ENCODE results near the gene COL5A1. TPM values are rescaled to one million over a fixed set of nuclear protein-coding genes. Genes with fewer than 3 reads are reported as not detected.

COL5A1 gene
- polyA plus RNA-seq, 3 donors = 0.01 TPM; not detected in 2

DNA sequence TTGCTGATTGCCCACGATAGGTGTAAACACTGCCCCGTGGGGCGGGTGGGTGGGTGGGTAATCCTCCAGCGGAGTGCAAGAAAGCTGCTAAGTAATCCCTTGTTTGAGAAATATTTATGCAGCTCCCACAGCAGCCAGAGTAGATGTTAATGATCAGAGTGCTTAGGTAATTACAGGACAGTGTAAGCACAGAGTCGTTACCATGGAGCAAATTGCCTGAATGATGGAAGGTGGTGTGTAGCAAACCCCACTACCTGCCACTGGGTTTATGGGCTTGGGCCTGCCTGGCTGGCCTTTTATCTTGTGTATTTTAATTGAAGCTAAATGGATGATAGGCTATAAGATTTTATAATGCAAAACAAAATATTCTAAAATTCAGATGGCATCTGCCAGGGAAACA is 110.0 kb downstream of the COL5A1 start:
- Histone ChIP-seq H3K27me3 (ENCODE audit: control insufficient read depth in 2 of 2, insufficient read depth in 2 of 2, low read length in 2 of 2) (no peaks in the 10 kb centered on the region), H3K79me2 (ENCODE audit: insufficient read depth, low read length) (no peaks in the 10 kb centered on the region), H3K36me3 (replicated peaks in 1 of 2; ENCODE audit: control insufficient read depth in 1 of 2, insufficient read depth in 2 of 2, low read length in 2 of 2) (no peaks in the 10 kb centered on the region), H2AFZ (ENCODE audit: insufficient read depth, low read depth, low read length, poor library complexity, severe bottlenecking) (no peak overlapping the region), H3K4me3 (replicated peaks in 1 of 3; ENCODE audit: low read depth in 2 of 3, low read length in 3 of 3) (no peak overlapping the region), H3K27ac (ENCODE audit: low read depth in 1 of 2, low read length in 2 of 2) (no peak overlapping the region), H3K4me1 (ENCODE audit: control insufficient read depth in 1 of 2, insufficient read depth in 2 of 2, low read length in 2 of 2) (no peaks in the 10 kb centered on the region), H3K9ac (ENCODE audit: insufficient read depth, low read length, poor library complexity, severe bottlenecking) (no peak overlapping the region), H3K9me3 (replicated peaks in 1 of 2; ENCODE audit: control insufficient read depth in 1 of 2, insufficient read depth in 1 of 2, low read length in 2 of 2) (peaks cover 11 to 17% of the 10 kb centered on the region in 2 donors), H4K20me1 (ENCODE audit: insufficient read depth, low read length) (no peaks in the 10 kb centered on the region), H3K4me2 (replicated peaks; ENCODE audit: extremely low read depth, low read length, poor library complexity, severe bottlenecking) (no peak overlapping the region)
- 80% methylated on average over 1 of the region's 5 CpGs for WGBS (ENCODE audit: insufficient coverage)
- intact Hi-C loops (cut with micrococcal nuclease) = no loop called here
- Mint-ChIP-seq H3K27ac (no peak overlapping the region), H3K4me1 (no peaks in the 10 kb centered on the region), H3K36me3 (no peaks in the 10 kb centered on the region), H3K27me3 (ENCODE audit: low read depth in 3 of 3) (peaks cover 0 to 8% (median 2%) of the 10 kb centered on the region in 3 donors), H3K9me3 (peaks cover 0 to 10% (median 7%) of the 10 kb centered on the region in 7 donors), H3K4me3 (no peak overlapping the region)
- no peak for TF ChIP-seq CTCF (IDR thresholded peaks at IDR 0.05)
- DNase-seq = no peak

DNA sequence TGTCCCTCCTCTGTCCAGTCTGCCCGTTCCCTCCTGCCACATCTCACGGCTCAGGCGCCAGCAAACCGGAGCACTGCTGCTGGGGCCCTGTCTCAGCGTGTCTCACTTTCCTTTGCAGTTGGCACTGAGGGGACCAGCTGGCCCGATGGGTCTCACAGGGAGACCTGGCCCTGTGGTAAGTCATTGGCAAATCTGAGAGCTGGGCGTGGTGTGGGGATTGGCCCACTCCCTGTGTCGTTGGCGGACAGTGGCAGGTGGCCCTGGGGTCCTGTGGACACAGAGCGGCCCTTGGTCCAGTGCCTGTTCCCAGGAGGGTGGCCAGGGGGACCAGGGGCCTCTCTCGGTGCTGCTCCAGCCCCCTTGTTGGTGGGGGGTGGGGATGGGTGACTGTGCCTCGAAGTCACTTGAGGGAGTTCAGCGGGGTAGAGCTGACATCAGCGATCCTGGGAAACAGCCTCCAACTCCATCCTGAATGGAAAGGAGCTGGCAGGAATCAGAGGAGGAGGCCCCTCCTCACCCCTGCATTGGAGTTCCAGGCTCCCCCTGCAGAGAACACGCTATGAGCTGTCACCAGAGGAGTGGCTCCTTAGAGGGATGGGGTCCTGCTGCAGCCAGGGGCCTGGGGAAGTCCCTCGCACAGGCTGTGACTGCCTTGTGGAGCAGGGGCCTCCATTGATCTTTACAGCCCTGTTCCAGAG is 111.0 kb downstream of the COL5A1 start:
- no peak overlapping the region for H3K9ac ChIP-seq (ENCODE audit: insufficient read depth, low read length, poor library complexity, severe bottlenecking)
- no peaks in the 10 kb centered on the region for H3K36me3 ChIP-seq (replicated peaks in 1 of 2; ENCODE audit: control insufficient read depth in 1 of 2, insufficient read depth in 2 of 2, low read length in 2 of 2)
- H3K27ac Mint-ChIP-seq = no peak overlapping the region
- H3K4me3 ChIP-seq (replicated peaks in 1 of 3; ENCODE audit: low read depth in 2 of 3, low read length in 3 of 3) = no peak overlapping the region
- peaks cover 0 to 5% (median 3%) of the 10 kb centered on the region in 7 donors for H3K9me3 Mint-ChIP-seq
- H3K27ac ChIP-seq (ENCODE audit: low read depth in 1 of 2, low read length in 2 of 2) = no peak overlapping the region
- no peak overlapping the region for H3K4me2 ChIP-seq (replicated peaks; ENCODE audit: extremely low read depth, low read length, poor library complexity, severe bottlenecking)
- no peak for DNase-seq
- no peaks in the 10 kb centered on the region for H3K4me1 ChIP-seq (ENCODE audit: control insufficient read depth in 1 of 2, insufficient read depth in 2 of 2, low read length in 2 of 2)
- TF ChIP-seq CTCF (IDR thresholded peaks at IDR 0.05) = no peak
- no peaks in the 10 kb centered on the region for H3K79me2 ChIP-seq (ENCODE audit: insufficient read depth, low read length)
- intact Hi-C loops (cut with micrococcal nuclease) = no loop called here
- peaks cover 4 to 7% of the 10 kb centered on the region in 2 donors for H3K9me3 ChIP-seq (replicated peaks in 1 of 2; ENCODE audit: control insufficient read depth in 1 of 2, insufficient read depth in 1 of 2, low read length in 2 of 2)
- H3K4me1 Mint-ChIP-seq = no peaks in the 10 kb centered on the region
- H3K27me3 ChIP-seq (ENCODE audit: control insufficient read depth in 2 of 2, insufficient read depth in 2 of 2, low read length in 2 of 2) = no peaks in the 10 kb centered on the region
- no peaks in the 10 kb centered on the region for H4K20me1 ChIP-seq (ENCODE audit: insufficient read depth, low read length)
- no peak overlapping the region for H3K4me3 Mint-ChIP-seq
- H3K36me3 Mint-ChIP-seq = no peaks in the 10 kb centered on the region
- WGBS (ENCODE audit: insufficient coverage) = 90% methylated on average over 11 of the region's 16 CpGs
- peaks cover 2 to 7% (median 2%) of the 10 kb centered on the region in 3 donors for H3K27me3 Mint-ChIP-seq (ENCODE audit: low read depth in 3 of 3)
- no peak overlapping the region for H2AFZ ChIP-seq (ENCODE audit: insufficient read depth, low read depth, low read length, poor library complexity, severe bottlenecking)

Measured in CD14-positive monocyte (primary cell).